Stomach (tissue), 4 donors: ENCODE results near the gene PTPRD.

ENCODE experiments used
- EP300 ChIP-seq: sonication (generic); formaldehyde crosslinking; IDR thresholded peaks from one replicate; pipeline ENCODE4 v1.6.1; 2017; ENCODE audit warnings: antibody characterized with exemption
- POLR2A ChIP-seq, 4 donors: fragments of 450-650 bp; IDR thresholded peaks; one replicate each; pipeline ENCODE4 v1.6.1; 2016; ENCODE audit warnings: antibody characterized with exemption in 4 of 4, control low read depth in 2 of 4, mild to moderate bottlenecking in 1 of 4, moderate library complexity in 1 of 4
- TF ChIP-seq, protein P1 (sequence below), 7 experiments: fragments of 450-650 bp in 4 of 7; fragments of 200-600 bp in 3 of 7; sonication (generic) in 3 of 7; IDR thresholded peaks; one replicate each; pipeline ENCODE4 v1.5.1; 2016 to 2019; ENCODE audit warnings: antibody characterized with exemption in 7 of 7, control low read depth in 2 of 7, mild to moderate bottlenecking in 1 of 7

DNA sequence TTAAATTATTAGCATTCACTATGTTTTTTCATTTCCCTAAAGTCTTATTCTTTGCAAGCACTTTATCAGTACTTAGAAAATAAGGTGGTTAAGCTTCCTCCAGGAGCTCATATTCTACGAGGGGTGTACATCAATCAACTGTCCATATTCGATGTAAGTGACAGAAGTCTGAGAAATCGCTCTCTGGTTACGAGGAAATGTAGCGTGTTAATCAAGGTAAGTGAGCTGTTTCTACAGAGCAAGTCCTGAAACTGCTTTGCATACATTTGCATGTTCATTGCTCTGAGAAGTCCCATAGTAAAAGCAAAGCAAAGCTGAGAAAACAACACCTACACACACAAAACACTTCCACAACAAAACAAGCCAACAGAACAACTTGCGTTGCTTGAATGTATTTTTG is 1919.3 kb downstream of the PTPRD start:
- no peak for TF ChIP-seq POLR2A (IDR thresholded peaks at IDR 0.05)
- TF ChIP-seq, protein P1, sequence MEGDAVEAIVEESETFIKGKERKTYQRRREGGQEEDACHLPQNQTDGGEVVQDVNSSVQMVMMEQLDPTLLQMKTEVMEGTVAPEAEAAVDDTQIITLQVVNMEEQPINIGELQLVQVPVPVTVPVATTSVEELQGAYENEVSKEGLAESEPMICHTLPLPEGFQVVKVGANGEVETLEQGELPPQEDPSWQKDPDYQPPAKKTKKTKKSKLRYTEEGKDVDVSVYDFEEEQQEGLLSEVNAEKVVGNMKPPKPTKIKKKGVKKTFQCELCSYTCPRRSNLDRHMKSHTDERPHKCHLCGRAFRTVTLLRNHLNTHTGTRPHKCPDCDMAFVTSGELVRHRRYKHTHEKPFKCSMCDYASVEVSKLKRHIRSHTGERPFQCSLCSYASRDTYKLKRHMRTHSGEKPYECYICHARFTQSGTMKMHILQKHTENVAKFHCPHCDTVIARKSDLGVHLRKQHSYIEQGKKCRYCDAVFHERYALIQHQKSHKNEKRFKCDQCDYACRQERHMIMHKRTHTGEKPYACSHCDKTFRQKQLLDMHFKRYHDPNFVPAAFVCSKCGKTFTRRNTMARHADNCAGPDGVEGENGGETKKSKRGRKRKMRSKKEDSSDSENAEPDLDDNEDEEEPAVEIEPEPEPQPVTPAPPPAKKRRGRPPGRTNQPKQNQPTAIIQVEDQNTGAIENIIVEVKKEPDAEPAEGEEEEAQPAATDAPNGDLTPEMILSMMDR (IDR thresholded peaks at IDR 0.05), result no peak
- TF ChIP-seq EP300, result no peak
